Ishikawa (cell line): ENCODE results near the gene ETV6.

Source experiments
- EGR1 ChIP-seq: IDR thresholded peaks from 2 replicates; pipeline ENCODE4 v1.6.1; 2012
- EP300 ChIP-seq: IDR thresholded peaks from 2 replicates; pipeline ENCODE4 v1.6.1; 2012; ENCODE audit warnings: borderline replicate concordance
- RAD21 ChIP-seq: IDR thresholded peaks from 2 replicates; pipeline ENCODE4 v1.6.1; 2012; ENCODE audit warnings: low read depth
- TAF1 ChIP-seq: IDR thresholded peaks from 2 replicates; pipeline ENCODE4 v1.6.1; 2012; ENCODE audit warnings: low read depth, mild to moderate bottlenecking
- TF ChIP-seq, protein P1 (sequence below): IDR thresholded peaks from 2 replicates; pipeline ENCODE4 v1.6.1; 2012
- TF ChIP-seq, protein P2 (sequence below): IDR thresholded peaks from 2 replicates; pipeline ENCODE4 v1.6.1; 2012; ENCODE audit warnings: low read depth, mild to moderate bottlenecking
- TF ChIP-seq, protein P3 (sequence below): IDR thresholded peaks from 2 replicates; pipeline ENCODE4 v1.6.1; 2012

GRCh38 chr12:11697670-11698387 lies 48.4 kb downstream of the ETV6 start:
- no peak for TF ChIP-seq EP300
- TF ChIP-seq TAF1, result no peak
- TF ChIP-seq, protein P1, sequence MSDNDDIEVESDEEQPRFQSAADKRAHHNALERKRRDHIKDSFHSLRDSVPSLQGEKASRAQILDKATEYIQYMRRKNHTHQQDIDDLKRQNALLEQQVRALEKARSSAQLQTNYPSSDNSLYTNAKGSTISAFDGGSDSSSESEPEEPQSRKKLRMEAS, result no peak
- TF ChIP-seq, protein P2, sequence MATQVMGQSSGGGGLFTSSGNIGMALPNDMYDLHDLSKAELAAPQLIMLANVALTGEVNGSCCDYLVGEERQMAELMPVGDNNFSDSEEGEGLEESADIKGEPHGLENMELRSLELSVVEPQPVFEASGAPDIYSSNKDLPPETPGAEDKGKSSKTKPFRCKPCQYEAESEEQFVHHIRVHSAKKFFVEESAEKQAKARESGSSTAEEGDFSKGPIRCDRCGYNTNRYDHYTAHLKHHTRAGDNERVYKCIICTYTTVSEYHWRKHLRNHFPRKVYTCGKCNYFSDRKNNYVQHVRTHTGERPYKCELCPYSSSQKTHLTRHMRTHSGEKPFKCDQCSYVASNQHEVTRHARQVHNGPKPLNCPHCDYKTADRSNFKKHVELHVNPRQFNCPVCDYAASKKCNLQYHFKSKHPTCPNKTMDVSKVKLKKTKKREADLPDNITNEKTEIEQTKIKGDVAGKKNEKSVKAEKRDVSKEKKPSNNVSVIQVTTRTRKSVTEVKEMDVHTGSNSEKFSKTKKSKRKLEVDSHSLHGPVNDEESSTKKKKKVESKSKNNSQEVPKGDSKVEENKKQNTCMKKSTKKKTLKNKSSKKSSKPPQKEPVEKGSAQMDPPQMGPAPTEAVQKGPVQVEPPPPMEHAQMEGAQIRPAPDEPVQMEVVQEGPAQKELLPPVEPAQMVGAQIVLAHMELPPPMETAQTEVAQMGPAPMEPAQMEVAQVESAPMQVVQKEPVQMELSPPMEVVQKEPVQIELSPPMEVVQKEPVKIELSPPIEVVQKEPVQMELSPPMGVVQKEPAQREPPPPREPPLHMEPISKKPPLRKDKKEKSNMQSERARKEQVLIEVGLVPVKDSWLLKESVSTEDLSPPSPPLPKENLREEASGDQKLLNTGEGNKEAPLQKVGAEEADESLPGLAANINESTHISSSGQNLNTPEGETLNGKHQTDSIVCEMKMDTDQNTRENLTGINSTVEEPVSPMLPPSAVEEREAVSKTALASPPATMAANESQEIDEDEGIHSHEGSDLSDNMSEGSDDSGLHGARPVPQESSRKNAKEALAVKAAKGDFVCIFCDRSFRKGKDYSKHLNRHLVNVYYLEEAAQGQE, result no peak
- TF ChIP-seq, protein P3, sequence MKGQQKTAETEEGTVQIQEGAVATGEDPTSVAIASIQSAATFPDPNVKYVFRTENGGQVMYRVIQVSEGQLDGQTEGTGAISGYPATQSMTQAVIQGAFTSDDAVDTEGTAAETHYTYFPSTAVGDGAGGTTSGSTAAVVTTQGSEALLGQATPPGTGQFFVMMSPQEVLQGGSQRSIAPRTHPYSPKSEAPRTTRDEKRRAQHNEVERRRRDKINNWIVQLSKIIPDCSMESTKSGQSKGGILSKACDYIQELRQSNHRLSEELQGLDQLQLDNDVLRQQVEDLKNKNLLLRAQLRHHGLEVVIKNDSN, result no peak
- TF ChIP-seq EGR1, result no peak
- TF ChIP-seq RAD21, result no peak
